NCI-H2081 (cell line): Measurements from ENCODE around the gene FAM168A.

Experiments
- DNase-seq, 2 experiments: peaks; one replicate each; lab custom pipeline; 2025; lab: John Stamatoyannopoulos, UW

FAM168A gene

DNA sequence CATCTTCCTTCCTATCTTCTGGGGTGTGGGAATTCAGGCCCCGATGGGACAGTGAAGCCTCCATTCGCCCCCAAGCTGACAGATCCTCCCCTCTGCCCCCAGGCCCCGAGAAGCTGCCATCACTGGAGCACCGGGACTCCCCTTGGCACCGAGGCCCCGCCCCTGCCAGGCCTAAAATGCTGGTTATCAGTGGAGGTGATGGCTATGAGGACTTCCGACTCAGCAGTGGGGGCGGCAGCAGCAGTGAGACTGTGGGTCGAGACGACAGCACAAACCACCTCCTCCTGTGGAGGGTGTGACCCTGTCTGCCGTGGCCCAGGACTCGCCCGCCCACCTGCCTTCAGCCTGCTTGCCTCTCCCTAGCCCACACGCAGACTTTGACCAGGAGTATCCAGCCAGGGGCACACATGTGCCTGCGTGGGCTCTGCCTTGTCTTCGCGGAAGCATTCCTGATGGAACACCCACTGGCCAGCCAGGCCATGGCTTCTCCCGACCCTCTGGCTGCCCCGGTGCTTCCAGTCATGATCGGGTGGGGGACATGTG, 230.4 kb downstream of the FAM168A start:
- no peak for DNase-seq

DNA sequence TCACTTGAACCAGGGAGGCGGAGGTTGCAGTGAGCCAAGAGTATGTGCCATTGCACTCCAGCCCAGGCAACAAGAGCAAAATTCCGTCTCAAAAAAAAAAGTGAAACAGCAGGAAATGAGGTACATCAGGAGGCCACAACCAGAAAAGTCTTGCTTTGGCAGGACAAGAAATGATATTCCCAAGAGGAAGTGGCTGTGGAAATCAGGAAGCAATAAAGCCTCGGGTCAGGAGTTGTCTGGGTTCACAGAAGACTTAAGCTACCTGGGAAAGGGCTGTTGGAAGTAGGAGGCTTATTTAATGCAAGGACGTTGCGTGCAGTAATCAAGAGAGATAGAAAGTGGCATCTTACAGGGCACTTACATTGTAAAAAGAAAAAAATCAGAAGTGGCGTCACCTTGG, 231.0 kb downstream of the FAM168A start:
- DNase-seq: no peak

- no peak for DNase-seq
These were observed 231.7 kb downstream of the FAM168A start for GRCh38 chr11:73366265-73366610.

DNA sequence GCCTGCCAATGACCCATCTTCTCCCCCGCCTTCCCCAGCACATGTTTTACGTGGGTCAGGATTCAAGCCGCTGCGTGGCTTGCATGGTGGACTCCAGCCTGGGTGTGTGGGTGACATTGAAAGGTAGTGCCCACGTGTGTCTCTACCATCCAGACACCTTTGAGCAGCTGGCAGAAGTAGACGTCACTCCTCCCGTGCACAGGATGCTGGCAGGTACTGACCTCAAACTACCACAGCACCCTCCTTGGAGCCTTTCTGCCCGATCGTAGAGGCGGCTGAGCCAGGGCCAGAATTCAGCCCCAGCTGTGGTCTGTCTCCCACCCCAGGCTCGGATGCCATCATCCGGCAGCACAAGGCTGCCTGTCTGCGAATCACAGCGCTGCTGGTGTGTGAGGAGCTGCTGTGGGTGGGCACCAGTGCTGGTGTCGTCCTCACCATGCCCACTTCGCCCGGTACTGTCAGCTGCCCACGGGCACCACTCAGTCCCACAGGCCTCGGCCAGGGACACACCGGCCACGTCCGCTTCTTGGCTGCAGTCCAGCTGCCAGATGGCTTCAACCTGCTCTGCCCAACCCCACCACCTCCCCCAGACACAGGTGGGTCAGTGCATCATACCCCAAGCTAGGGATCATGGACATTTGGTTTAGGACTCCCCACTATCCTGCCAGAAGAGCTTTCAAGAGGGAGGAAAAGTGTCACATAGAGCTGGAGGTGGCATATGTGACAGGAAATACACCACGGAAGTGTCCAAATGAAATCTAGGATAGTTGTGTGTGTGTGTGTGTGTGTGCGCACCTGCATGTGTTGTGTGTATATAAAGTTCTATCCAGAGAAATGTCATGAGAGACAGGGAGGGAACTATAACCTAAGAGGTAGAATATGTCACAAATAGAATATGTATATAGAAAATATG, 232.3 kb downstream of the FAM168A start:
- DNase-seq: no peak

- no peak for DNase-seq
These were observed 234.8 kb downstream of the FAM168A start for GRCh38 chr11:73363147-73363546.

GRCh38 chr11:73361953-73362776, 235.7 kb downstream of the FAM168A start:
- no peak for DNase-seq

DNA sequence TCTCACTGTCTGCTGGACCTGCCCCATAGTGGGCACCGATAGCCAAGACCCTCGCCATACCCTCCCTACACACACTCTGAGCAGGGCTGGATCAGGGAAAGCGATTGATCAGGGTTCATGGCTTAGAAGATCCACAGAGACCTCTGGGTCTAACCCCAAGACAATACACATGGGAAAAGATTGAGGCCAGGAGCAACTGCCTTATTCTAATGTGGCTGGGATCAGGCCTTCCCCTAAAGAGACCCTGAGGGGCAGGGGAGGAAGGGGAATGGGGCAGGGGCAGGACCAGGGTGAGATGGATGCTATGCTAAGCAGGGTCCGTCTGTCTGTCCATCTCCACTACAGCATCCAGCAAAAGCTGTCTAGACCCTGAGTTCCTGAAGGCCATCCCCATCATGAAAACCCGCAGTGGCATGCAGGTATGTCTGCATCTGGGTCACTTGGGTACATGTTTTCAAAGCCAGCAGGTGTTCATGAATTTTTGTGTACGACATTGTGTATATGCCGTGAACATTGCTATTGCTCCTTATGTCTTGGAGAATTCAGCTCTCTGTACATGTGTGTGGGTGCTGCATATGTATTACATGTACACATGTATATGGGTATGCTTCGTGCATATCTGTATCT, 237.1 kb downstream of the FAM168A start:
- no peak for DNase-seq

DNA sequence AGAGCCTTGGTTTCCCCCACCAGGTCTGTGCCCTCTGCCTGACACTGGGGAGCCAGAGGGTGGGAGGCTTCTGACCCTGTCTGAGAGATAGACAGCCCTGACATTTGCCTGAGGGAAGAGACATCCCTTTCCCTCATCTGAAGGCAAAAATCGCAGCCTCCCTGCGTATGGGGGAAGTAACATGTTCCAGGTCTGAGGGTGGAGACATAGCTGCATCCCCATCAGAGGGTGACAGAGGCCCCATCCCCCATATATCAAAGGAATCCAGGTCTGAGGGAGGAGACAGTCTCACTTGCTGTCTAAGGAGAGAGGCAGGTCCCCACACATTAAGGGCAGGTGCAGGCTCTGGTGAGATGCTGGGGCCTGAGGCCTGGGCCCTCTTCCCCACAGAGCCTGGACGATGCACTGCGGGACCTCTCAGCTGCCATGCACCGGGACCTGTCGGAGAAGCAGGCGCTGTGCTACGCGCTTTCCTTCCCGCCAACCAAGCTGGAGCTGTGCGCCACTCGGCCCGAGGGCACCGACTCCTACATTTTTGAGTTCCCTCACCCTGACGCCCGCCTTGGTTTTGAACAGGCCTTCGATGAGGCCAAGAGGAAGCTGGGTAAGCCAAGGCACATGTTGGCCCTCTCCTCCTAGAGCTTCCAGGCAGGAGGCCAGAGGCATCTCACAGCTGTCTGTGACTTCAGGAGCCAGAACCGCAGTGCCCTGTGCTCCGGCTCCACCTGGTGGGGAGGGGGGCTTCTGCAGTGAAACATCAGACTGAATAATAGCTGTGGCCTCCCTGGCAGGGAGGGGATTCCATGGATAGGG, 237.8 kb downstream of the FAM168A start:
- peak in 1 of 2 experiments; percentile 30 for DNase-seq

DNA sequence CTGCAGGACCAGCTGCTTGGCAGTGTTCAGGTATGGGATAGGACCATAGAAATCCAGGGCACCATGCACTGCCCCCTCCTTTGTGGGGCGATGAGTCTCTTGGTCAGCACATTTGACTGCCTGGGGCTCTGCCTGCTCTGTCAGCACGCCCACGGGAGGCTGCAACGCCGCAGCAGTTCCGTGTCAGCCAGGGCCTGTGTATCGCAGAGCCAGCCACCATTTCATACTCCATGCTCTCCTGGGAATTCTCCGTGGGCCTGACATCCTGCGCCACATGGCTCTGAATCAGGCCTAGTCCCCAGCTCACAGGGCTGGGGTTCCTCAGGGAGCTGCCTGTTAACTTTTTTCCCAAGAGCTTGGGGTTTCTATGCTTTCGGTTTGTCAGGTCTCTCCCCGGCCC, 238.6 kb downstream of the FAM168A start:
- DNase-seq: no peak

DNA sequence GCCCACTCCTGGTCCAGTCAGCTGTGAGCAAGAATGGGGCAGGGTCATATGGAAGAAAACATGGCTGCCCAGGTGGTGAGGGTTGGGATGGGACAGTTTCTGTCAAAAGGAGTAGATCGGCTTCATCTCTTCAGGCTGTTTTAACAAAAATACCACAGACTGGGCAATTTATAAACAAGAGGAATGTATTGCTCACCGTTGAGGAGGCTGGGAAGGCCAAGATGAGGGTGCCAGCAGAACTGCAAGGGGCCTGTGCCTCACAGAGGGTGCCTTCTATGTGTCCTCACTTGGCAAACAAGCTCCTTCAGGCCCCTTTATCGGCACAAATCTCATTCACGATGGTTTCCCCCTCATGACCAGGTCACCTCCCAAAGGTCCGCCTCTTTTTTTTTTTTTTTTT, 239.8 kb downstream of the FAM168A start:
- no peak for DNase-seq

DNA sequence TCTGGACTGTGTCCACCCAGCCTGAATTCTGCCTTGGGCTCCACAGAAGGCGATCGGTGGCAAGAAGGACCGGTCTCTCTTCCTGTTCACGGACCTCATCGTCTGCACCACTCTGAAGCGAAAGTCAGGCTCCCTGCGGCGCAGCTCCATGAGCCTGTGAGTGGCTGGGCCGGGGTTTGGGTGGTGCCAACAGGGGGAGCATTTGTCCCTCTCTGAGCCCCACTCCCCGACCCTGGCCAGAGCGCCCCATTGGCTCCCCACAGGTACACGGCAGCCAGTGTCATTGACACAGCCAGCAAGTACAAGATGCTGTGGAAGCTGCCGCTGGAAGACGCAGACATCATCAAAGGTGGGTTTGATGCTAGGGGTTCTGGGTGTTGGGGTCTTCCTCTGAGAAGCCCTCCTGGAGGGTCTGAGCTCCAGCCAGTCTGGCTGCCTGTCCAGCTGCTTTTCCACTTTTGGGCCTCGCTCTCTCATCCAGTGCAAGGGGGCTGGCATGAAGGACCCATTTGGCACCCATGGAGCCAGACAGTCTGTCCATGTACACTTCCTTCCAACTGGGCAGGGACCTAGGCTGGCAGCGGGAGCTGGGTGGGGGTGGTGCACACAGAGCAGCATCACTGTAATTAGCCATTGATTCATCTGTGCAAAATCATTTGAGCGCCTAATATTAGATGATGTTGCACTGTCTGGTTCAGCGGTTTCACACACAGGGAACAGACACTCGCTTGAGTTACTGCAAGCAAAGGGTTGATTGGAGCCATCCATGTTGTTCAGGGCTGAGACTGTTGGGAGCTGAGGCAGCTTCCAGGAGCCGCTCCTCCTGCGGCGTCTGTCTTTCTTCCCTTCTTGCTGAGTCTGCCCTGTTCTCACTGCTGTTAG, 240.7 kb downstream of the FAM168A start:
- DNase-seq: no peak

DNA sequence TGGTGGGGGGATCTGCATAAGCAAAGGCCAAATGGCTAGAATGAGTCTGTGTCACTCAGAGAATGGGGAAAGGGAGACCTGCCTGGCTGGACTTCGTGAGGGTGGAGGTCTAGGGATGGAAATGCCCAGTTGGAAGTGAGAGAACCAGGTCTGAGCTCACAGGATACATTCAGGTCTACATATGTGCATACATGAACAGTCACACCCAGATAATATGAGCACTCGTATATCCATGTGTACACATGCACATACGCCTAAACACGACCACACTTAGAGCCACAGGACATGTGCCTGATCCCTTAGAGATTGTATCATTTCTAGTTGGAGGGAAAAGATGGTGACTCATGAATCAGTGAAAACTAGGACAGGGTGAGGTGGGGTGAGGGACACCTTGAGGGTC, 242.8 kb downstream of the FAM168A start:
- DNase-seq: no peak

DNA sequence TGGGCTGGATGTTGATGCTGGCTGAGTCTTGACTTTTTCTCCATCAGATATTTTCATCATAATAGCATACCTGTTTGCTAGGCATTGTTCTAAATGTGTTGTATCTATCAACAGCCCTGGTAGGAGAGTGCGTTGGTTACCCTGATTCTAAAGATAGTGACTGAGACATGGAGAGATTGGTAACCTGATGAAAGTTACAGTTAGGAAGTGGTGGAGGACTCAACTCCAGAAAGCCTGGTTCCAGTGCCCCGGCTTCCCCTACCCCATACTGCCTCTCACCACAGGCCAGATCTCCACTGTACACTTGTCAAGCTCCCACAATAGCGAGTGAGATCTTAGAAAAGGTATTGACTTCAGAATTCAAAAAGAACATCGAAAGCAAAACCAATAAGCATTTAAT, 244.5 kb downstream of the FAM168A start:
- no peak for DNase-seq

DNA sequence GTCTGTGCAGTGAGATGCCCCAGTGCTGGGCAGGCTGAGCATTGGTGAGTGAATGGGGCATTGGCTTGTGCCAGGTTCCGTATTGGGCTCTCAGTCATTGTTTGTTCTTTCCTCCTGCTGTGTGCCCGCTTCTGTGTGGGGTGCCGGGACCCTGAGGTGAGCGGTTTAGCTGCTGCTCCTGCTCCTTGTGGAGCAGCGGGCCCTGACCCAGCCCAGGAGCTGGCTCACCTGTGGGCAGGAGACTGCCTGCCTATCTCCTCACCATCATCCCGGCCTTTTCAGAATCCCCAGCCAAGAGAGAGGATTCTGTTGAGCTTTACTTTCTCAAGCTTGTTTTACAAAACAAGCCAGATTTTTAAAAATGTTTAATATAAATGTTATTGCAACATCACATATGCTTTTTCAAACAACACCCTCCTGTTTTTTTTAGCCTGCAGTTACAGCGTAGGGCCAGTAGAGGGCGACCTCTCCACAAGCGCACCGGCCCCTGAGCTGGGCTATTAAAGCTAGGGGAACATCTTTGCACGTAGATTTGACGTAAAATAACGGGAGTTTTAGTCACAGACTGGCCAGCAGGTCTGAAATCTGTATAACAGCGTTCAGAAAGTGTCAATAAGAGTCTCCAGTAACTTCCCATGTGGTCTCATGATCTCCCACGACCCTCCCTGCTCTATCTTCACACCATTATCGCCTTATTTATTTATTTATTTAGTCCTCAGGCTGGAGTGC, 246.8 kb downstream of the FAM168A start:
- peak; percentile 44 to 56 for DNase-seq
